Stimulated activated CD8-positive, alpha-beta memory T cell treated with anti-CD3 and anti-CD28 coated beads, Interleukin-2, amount 100 ng/mL, for 48 hours (primary cell): ENCODE results near the gene ARIH1.

Experiments used
- DNase-seq, 2 donors: peaks; one replicate each; pipeline ENCODE4 v3.0.0-alpha.2; 2020; ENCODE audit warnings: low read depth in 2 of 2

ARIH1 gene

GRCh38 chr15:72487070-72487797, 13.1 kb downstream of the ARIH1 start:
- DNase-seq: no peak

- DNase-seq: no peak
Observed at GRCh38 chr15:72488558-72488957, 14.4 kb downstream of the ARIH1 start.

- DNase-seq: no peak
Observed at GRCh38 chr15:72489943-72490554, 15.9 kb downstream of the ARIH1 start.

- DNase-seq: no peak
Observed at GRCh38 chr15:72491768-72492167, 17.6 kb downstream of the ARIH1 start.

- DNase-seq: no peak
Observed at GRCh38 chr15:72492733-72493132, 18.6 kb downstream of the ARIH1 start.

GRCh38 chr15:72493220-72493619, 19.1 kb downstream of the ARIH1 start:
- no peak for DNase-seq

GRCh38 chr15:72495007-72495406, 20.9 kb downstream of the ARIH1 start:
- DNase-seq: no peak

GRCh38 chr15:72496783-72497182, 22.7 kb downstream of the ARIH1 start:
- no peak for DNase-seq

GRCh38 chr15:72497402-72497801, 23.3 kb downstream of the ARIH1 start:
- DNase-seq: no peak

GRCh38 chr15:72502220-72502809, 28.2 kb downstream of the ARIH1 start:
- DNase-seq: no peak

- no peak for DNase-seq
Observed at GRCh38 chr15:72503147-72503546, 29.0 kb downstream of the ARIH1 start.

- DNase-seq: no peak
Observed at GRCh38 chr15:72507402-72508092, 33.4 kb downstream of the ARIH1 start.

- no peak for DNase-seq
Observed at GRCh38 chr15:72509484-72509883, 35.4 kb downstream of the ARIH1 start.

GRCh38 chr15:72511536-72511935, 37.4 kb downstream of the ARIH1 start:
- no peak for DNase-seq

- DNase-seq: no peak
Observed at GRCh38 chr15:72515591-72516389, 41.7 kb downstream of the ARIH1 start.

GRCh38 chr15:72516777-72517176, 42.6 kb downstream of the ARIH1 start:
- no peak for DNase-seq

- no peak for DNase-seq
Observed at GRCh38 chr15:72521682-72522081, 47.6 kb downstream of the ARIH1 start.

GRCh38 chr15:72532991-72533601, 59.0 kb downstream of the ARIH1 start:
- DNase-seq: no peak

GRCh38 chr15:72534523-72534922, 60.4 kb downstream of the ARIH1 start:
- DNase-seq: no peak

- DNase-seq: no peak
Observed at GRCh38 chr15:72535911-72536310, 61.8 kb downstream of the ARIH1 start.

- no peak for DNase-seq
Observed at GRCh38 chr15:72536506-72536905, 62.4 kb downstream of the ARIH1 start.
